ENCODE data around the gene GRM7.

GRCh38 chr3:7700539-7700938 is 839.6 kb downstream of the GRM7 start:
- TF ChIP-seq CTCF (IDR thresholded peaks at IDR 0.05) (no peak), POLR2A (IDR thresholded peaks at IDR 0.05) (no peak)
